OCI-LY3 (cell line): ENCODE data around the gene PRDX3.

ENCODE experiments used
- H2AFZ ChIP-seq: fragments of 200-600, 300-600 bp; shearing (Covaris generic); 2 replicates; pipeline ENCODE4 v1.6.0; 2014; ENCODE audit warnings: antibody characterized with exemption, low read depth, low read length
- H3K27ac ChIP-seq: fragments of 200-600, 300-600 bp; sonication (generic); 2 replicates; pipeline ENCODE4 v1.5.1; 2014; ENCODE audit warnings: mild to moderate bottlenecking, low read length, moderate library complexity, mixed read lengths
- H3K27me3 ChIP-seq: fragments of 200-600, 300-600 bp; sonication (generic); 2 replicates; pipeline ENCODE4 v1.6.1; 2014; ENCODE audit warnings: low read depth, low read length, mixed read lengths
- H3K36me3 ChIP-seq: fragments of 200-600, 300-600 bp; sonication (generic); replicated peaks from 2 replicates; pipeline ENCODE3; 2014; ENCODE audit warnings: low read depth, low read length, mixed read lengths
- H3K4me1 ChIP-seq: fragments of 300-600, 200-600 bp; sonication (generic); 2 replicates; pipeline ENCODE4 v1.6.1; 2014; ENCODE audit warnings: low read length, mixed read lengths
- H3K4me2 ChIP-seq: fragments of 200-600, 300-600 bp; sonication (generic); 2 replicates; pipeline ENCODE4 v1.6.1; 2014; ENCODE audit warnings: low read length, mixed read lengths
- H3K4me3 ChIP-seq: fragments of 300-600, 200-600 bp; sonication (generic); 2 replicates; pipeline ENCODE4 v1.5.1; 2014; ENCODE audit warnings: antibody characterized with exemption, mild to moderate bottlenecking, low read length, moderate library complexity
- H3K79me2 ChIP-seq: fragments of 300-600, 200-600 bp; shearing (Covaris generic); 2 replicates; pipeline ENCODE4 v1.6.1; 2014; ENCODE audit warnings: mild to moderate bottlenecking, low read length, mixed read lengths
- H3K9ac ChIP-seq: fragments of 300-600, 200-600 bp; shearing (Covaris generic); 2 replicates; pipeline ENCODE4 v1.6.0; 2014; ENCODE audit warnings: mild to moderate bottlenecking, low read length, moderate library complexity
- H3K9me3 ChIP-seq: fragments of 200-600, 300-600 bp; shearing (Covaris generic); 2 replicates; pipeline ENCODE4 v1.6.1; 2014; ENCODE audit warnings: low read length, mixed read lengths; ENCODE audit not compliant: insufficient read depth
- H4K20me1 ChIP-seq: fragments of 200-600, 300-600 bp; sonication (generic); 2 replicates; pipeline ENCODE4 v1.6.1; 2016; ENCODE audit warnings: low read length, mixed read lengths; ENCODE audit not compliant: insufficient read depth
- CTCF ChIP-seq: fragments of 200-600, 300-600 bp; sonication (generic); IDR thresholded peaks from 2 replicates; pipeline ENCODE4 v1.5.1; 2014; ENCODE audit warnings: antibody characterized with exemption, low read length, low read depth
- EZH2phosphoT487 ChIP-seq: fragments of 200-600 bp; shearing (Covaris generic); IDR thresholded peaks from 2 replicates; pipeline ENCODE4 v1.6.1; 2018; ENCODE audit warnings: antibody characterized with exemption, mixed run types, low read depth

PRDX3 gene

GRCh38 chr10:119217991-119218490 is 39.4 kb upstream of the PRDX3 start:
- Histone ChIP-seq H2AFZ (no peak overlapping the region), H3K4me1 (no peaks in the 10 kb centered on the region), H3K9me3 (no peaks in the 10 kb centered on the region), H3K4me2 (no peak overlapping the region), H3K4me3 (no peak overlapping the region), H3K36me3 (no peaks in the 10 kb centered on the region), H3K27me3 (no peaks in the 10 kb centered on the region), H3K27ac (no peak overlapping the region), H3K9ac (no peak overlapping the region), H3K79me2 (no peaks in the 10 kb centered on the region), H4K20me1 (no peaks in the 10 kb centered on the region)
- TF ChIP-seq EZH2phosphoT487 (no peak), CTCF (no peak)

- Histone ChIP-seq H3K9me3 (no peaks in the 10 kb centered on the region), H2AFZ (no peak overlapping the region), H3K27ac (no peak overlapping the region), H3K4me3 (no peak overlapping the region), H4K20me1 (no peaks in the 10 kb centered on the region), H3K79me2 (no peaks in the 10 kb centered on the region), H3K4me2 (no peak overlapping the region), H3K27me3 (no peaks in the 10 kb centered on the region), H3K4me1 (no peaks in the 10 kb centered on the region), H3K9ac (no peak overlapping the region), H3K36me3 (no peaks in the 10 kb centered on the region)
- TF ChIP-seq EZH2phosphoT487 (no peak), CTCF (no peak)
These were observed 38.8 kb upstream of the PRDX3 start for GRCh38 chr10:119217401-119217800.

- Histone ChIP-seq H3K79me2 (no peaks in the 10 kb centered on the region), H3K4me1 (no peaks in the 10 kb centered on the region), H4K20me1 (no peaks in the 10 kb centered on the region), H3K4me3 (no peak overlapping the region), H3K4me2 (no peak overlapping the region), H2AFZ (no peak overlapping the region), H3K9ac (no peak overlapping the region), H3K36me3 (no peaks in the 10 kb centered on the region), H3K27ac (no peak overlapping the region), H3K27me3 (no peaks in the 10 kb centered on the region), H3K9me3 (no peaks in the 10 kb centered on the region)
- TF ChIP-seq EZH2phosphoT487 (no peak), CTCF (no peak)
These were observed 37.5 kb upstream of the PRDX3 start for GRCh38 chr10:119216127-119216526.

GRCh38 chr10:119215371-119215770 is 36.8 kb upstream of the PRDX3 start:
- no peaks in the 10 kb centered on the region for H3K79me2 ChIP-seq
- H3K4me2 ChIP-seq, result no peak overlapping the region
- H3K9ac ChIP-seq, result no peak overlapping the region
- H3K36me3 ChIP-seq, result no peaks in the 10 kb centered on the region
- H3K9me3 ChIP-seq, result no peaks in the 10 kb centered on the region
- H4K20me1 ChIP-seq, result no peaks in the 10 kb centered on the region
- no peaks in the 10 kb centered on the region for H3K27me3 ChIP-seq
- TF ChIP-seq EZH2phosphoT487 (no peak), CTCF (no peak)
- no peak overlapping the region for H3K4me3 ChIP-seq
- H3K27ac ChIP-seq, result no peak overlapping the region
- no peak overlapping the region for H2AFZ ChIP-seq
- no peaks in the 10 kb centered on the region for H3K4me1 ChIP-seq
